OCI-LY3 (cell line): ENCODE data around the gene CDH4.

Experiments used
- H2AFZ ChIP-seq: fragments of 200-600, 300-600 bp; shearing (Covaris generic); 2 replicates; pipeline ENCODE4 v1.6.0; 2014; ENCODE audit warnings: antibody characterized with exemption, low read depth, low read length
- H3K27ac ChIP-seq: fragments of 200-600, 300-600 bp; sonication (generic); 2 replicates; pipeline ENCODE4 v1.5.1; 2014; ENCODE audit warnings: mild to moderate bottlenecking, low read length, moderate library complexity, mixed read lengths
- H3K27me3 ChIP-seq: fragments of 200-600, 300-600 bp; sonication (generic); 2 replicates; pipeline ENCODE4 v1.6.1; 2014; ENCODE audit warnings: low read depth, low read length, mixed read lengths
- H3K36me3 ChIP-seq: fragments of 200-600, 300-600 bp; sonication (generic); replicated peaks from 2 replicates; pipeline ENCODE3; 2014; ENCODE audit warnings: low read depth, low read length, mixed read lengths
- H3K4me1 ChIP-seq: fragments of 300-600, 200-600 bp; sonication (generic); 2 replicates; pipeline ENCODE4 v1.6.1; 2014; ENCODE audit warnings: low read length, mixed read lengths
- H3K4me2 ChIP-seq: fragments of 200-600, 300-600 bp; sonication (generic); 2 replicates; pipeline ENCODE4 v1.6.1; 2014; ENCODE audit warnings: low read length, mixed read lengths
- H3K4me3 ChIP-seq: fragments of 300-600, 200-600 bp; sonication (generic); 2 replicates; pipeline ENCODE4 v1.5.1; 2014; ENCODE audit warnings: antibody characterized with exemption, mild to moderate bottlenecking, low read length, moderate library complexity
- H3K79me2 ChIP-seq: fragments of 300-600, 200-600 bp; shearing (Covaris generic); 2 replicates; pipeline ENCODE4 v1.6.1; 2014; ENCODE audit warnings: mild to moderate bottlenecking, low read length, mixed read lengths
- H3K9ac ChIP-seq: fragments of 300-600, 200-600 bp; shearing (Covaris generic); 2 replicates; pipeline ENCODE4 v1.6.0; 2014; ENCODE audit warnings: mild to moderate bottlenecking, low read length, moderate library complexity
- H3K9me3 ChIP-seq: fragments of 200-600, 300-600 bp; shearing (Covaris generic); 2 replicates; pipeline ENCODE4 v1.6.1; 2014; ENCODE audit warnings: low read length, mixed read lengths; ENCODE audit not compliant: insufficient read depth
- H4K20me1 ChIP-seq: fragments of 200-600, 300-600 bp; sonication (generic); 2 replicates; pipeline ENCODE4 v1.6.1; 2016; ENCODE audit warnings: low read length, mixed read lengths; ENCODE audit not compliant: insufficient read depth
- CTCF ChIP-seq: fragments of 200-600, 300-600 bp; sonication (generic); IDR thresholded peaks from 2 replicates; pipeline ENCODE4 v1.5.1; 2014; ENCODE audit warnings: antibody characterized with exemption, low read length, low read depth
- EZH2phosphoT487 ChIP-seq: fragments of 200-600 bp; shearing (Covaris generic); IDR thresholded peaks from 2 replicates; pipeline ENCODE4 v1.6.1; 2018; ENCODE audit warnings: antibody characterized with exemption, mixed run types, low read depth

The CDH4 gene

DNA sequence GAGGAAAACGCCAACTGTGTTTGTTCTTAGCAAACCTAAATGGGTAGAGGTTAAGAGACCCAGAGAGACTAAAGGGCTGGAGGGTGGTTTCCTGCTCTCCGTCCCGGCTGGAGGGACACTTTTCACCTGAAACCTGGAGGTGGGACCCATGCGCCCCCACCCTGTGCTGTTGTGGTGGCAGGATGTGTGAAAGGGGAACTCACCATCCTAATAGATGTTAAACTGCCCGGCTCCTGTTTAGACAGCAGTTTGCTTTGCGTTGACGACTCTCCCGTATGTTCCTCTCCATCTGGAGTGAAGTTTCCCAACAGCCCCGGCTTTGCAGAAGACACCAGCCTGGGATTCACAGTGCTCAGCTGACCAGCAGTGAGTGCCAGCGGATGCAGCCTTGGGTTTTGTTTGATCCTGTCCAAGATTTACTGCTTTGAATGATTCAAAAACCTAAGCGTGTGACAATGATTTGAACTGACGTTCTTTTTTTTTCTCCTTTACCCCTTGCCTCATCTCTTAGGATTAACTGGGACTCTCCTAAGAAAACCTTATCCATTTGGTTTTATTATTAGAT, 66.0 kb downstream of the CDH4 start:
- Histone ChIP-seq H3K79me2 (no peaks in the 10 kb centered on the region), H3K9ac (no peak overlapping the region), H3K4me3 (no peak overlapping the region), H4K20me1 (no peaks in the 10 kb centered on the region), H3K4me2 (no peak overlapping the region), H3K27me3 (no peaks in the 10 kb centered on the region), H2AFZ (no peak overlapping the region), H3K9me3 (no peaks in the 10 kb centered on the region), H3K36me3 (no peaks in the 10 kb centered on the region), H3K4me1 (no peaks in the 10 kb centered on the region), H3K27ac (no peak overlapping the region)
- TF ChIP-seq EZH2phosphoT487 (no peak), CTCF (no peak)

GRCh38 chr20:61320691-61321425, 68.8 kb downstream of the CDH4 start:
- no peaks in the 10 kb centered on the region for H3K36me3 ChIP-seq
- H3K9me3 ChIP-seq, result no peaks in the 10 kb centered on the region
- no peaks in the 10 kb centered on the region for H3K27me3 ChIP-seq
- H4K20me1 ChIP-seq, result no peaks in the 10 kb centered on the region
- no peak overlapping the region for H3K27ac ChIP-seq
- no peak overlapping the region for H2AFZ ChIP-seq
- no peaks in the 10 kb centered on the region for H3K79me2 ChIP-seq
- H3K9ac ChIP-seq, result no peak overlapping the region
- no peak overlapping the region for H3K4me3 ChIP-seq
- H3K4me2 ChIP-seq, result no peak overlapping the region
- TF ChIP-seq EZH2phosphoT487 (no peak), CTCF (no peak)
- H3K4me1 ChIP-seq, result no peaks in the 10 kb centered on the region

- Histone ChIP-seq H3K79me2 (no peaks in the 10 kb centered on the region), H3K36me3 (no peaks in the 10 kb centered on the region), H2AFZ (no peak overlapping the region), H3K27me3 (no peaks in the 10 kb centered on the region), H3K4me1 (no peaks in the 10 kb centered on the region), H3K27ac (no peak overlapping the region), H3K4me3 (no peak overlapping the region), H3K9me3 (no peaks in the 10 kb centered on the region), H3K9ac (no peak overlapping the region), H4K20me1 (no peaks in the 10 kb centered on the region), H3K4me2 (no peak overlapping the region)
- TF ChIP-seq CTCF (no peak), EZH2phosphoT487 (no peak)
Measured at GRCh38 chr20:61321481-61321880, 69.4 kb downstream of the CDH4 start.

GRCh38 chr20:61322151-61322865, 70.2 kb downstream of the CDH4 start:
- Histone ChIP-seq H3K9me3 (no peaks in the 10 kb centered on the region), H3K27me3 (no peaks in the 10 kb centered on the region), H3K79me2 (no peaks in the 10 kb centered on the region), H4K20me1 (no peaks in the 10 kb centered on the region), H3K4me1 (no peaks in the 10 kb centered on the region), H3K4me3 (no peak overlapping the region), H3K4me2 (no peak overlapping the region), H3K36me3 (no peaks in the 10 kb centered on the region), H3K27ac (no peak overlapping the region), H3K9ac (no peak overlapping the region), H2AFZ (no peak overlapping the region)
- TF ChIP-seq CTCF, result no peak
- TF ChIP-seq EZH2phosphoT487, result no peak
